Measurements from ENCODE around the gene PPT1.

Gene PPT1

GRCh38 chr1:40096977-40097782 is at the start of gene PPT1:
Gene PPT1 (minus strand): TSS chr1:40097252. CDS start chr1:40097238, 14 bp downstream.
- peak; percentile 98 for FAIRE-seq
- DNase-seq (ENCODE audit: low spot score) = peak; percentile 94

GRCh38 chr1:40143891-40144575 is 47.0 kb upstream of the PPT1 start:
- no peak for FAIRE-seq
- peak; percentile 78 for DNase-seq (ENCODE audit: low spot score)

- peak; percentile 39 for DNase-seq (ENCODE audit: low spot score)
- no peak for FAIRE-seq
These were observed 45.0 kb upstream of the PPT1 start for GRCh38 chr1:40141878-40142535.

- DNase-seq (ENCODE audit: low spot score) (no peak), FAIRE-seq (no peak)
These were observed 43.3 kb upstream of the PPT1 start for GRCh38 chr1:40140211-40140973.

- FAIRE-seq (no peak), DNase-seq (ENCODE audit: low spot score) (no peak)
These were observed 36.8 kb upstream of the PPT1 start for GRCh38 chr1:40133839-40134238.

GRCh38 chr1:40133312-40133665 is 36.2 kb upstream of the PPT1 start:
- no peak for FAIRE-seq
- no peak for DNase-seq (ENCODE audit: low spot score)

- FAIRE-seq = peak; percentile 40
- no peak for DNase-seq (ENCODE audit: low spot score)
These were observed 35.6 kb upstream of the PPT1 start for GRCh38 chr1:40132383-40133311.

- FAIRE-seq (no peak), DNase-seq (ENCODE audit: low spot score) (no peak)
These were observed 33.8 kb upstream of the PPT1 start for GRCh38 chr1:40130892-40131291.

- FAIRE-seq (no peak), DNase-seq (ENCODE audit: low spot score) (no peak)
These were observed 25.8 kb upstream of the PPT1 start for GRCh38 chr1:40122855-40123254.

- no peak for FAIRE-seq
- no peak for DNase-seq (ENCODE audit: low spot score)
These were observed 23.1 kb upstream of the PPT1 start for GRCh38 chr1:40120128-40120527.

- FAIRE-seq (peak; percentile 58), DNase-seq (ENCODE audit: low spot score) (no peak)
These were observed 17.3 kb upstream of the PPT1 start for GRCh38 chr1:40114400-40114799.

- no peak for FAIRE-seq
- no peak for DNase-seq (ENCODE audit: low spot score)
These were observed 13.3 kb upstream of the PPT1 start for GRCh38 chr1:40110389-40110788.

- no peak for DNase-seq (ENCODE audit: low spot score)
- no peak for FAIRE-seq
These were observed 10.4 kb upstream of the PPT1 start for GRCh38 chr1:40107290-40107959.

GRCh38 chr1:40105028-40105427 is 8.0 kb upstream of the PPT1 start:
- no peak for DNase-seq (ENCODE audit: low spot score)
- no peak for FAIRE-seq

GRCh38 chr1:40102896-40103295 is 5.8 kb upstream of the PPT1 start:
- DNase-seq (ENCODE audit: low spot score) = no peak
- no peak for FAIRE-seq

GRCh38 chr1:40102038-40102437 is 5.0 kb upstream of the PPT1 start:
- no peak for FAIRE-seq
- DNase-seq (ENCODE audit: low spot score) = no peak

GRCh38 chr1:40096646-40096976 is 441 bp downstream of the PPT1 start:
- FAIRE-seq (no peak), DNase-seq (ENCODE audit: low spot score) (no peak)

- FAIRE-seq (no peak), DNase-seq (ENCODE audit: low spot score) (no peak)
These were observed 1.2 kb downstream of the PPT1 start for GRCh38 chr1:40095806-40096205.

- DNase-seq (ENCODE audit: low spot score) = no peak
- no peak for FAIRE-seq
These were observed 2.5 kb downstream of the PPT1 start for GRCh38 chr1:40094466-40095110.

All from urothelium cell line (cell line).